ENCODE results near the gene COL6A1. TPM values are rescaled to one million over a fixed set of nuclear protein-coding genes. Genes with fewer than 3 reads are reported as not detected.
A peak's percentile ranks its signal among the peaks of the same experiment; 100 is the strongest.

The COL6A1 gene
- total and polyA plus RNA-seq, 4 donors, result 16.9 to 82.0 (median 35.7) TPM

DNA sequence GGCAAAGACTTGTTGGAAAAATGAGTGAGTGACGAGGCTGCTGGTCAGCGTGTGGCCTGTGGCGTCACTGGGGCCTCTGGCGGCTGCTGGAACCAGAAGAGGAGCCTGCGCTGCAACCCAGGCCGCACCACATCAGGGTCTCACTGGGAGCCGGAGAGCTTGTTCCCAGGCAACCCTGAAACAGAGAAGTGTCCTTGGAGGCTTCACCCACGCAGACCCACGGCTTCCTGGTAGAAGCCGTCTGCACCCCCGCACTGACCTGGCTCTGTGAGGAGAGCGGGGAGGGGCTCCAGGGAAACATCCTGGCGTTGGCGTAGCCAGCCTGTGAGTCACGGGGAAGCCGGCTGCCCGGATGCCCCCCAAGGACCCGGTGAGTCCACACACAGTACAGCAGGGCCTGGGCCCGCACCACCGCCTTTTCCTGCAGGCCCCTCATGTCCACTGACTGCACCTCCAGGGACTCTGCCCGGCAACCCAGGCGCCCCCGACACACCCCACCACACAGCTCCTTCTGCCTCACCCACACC is 57.4 kb downstream of the COL6A1 start:
- no peak overlapping the region for H3K9ac ChIP-seq (ENCODE audit: low read depth in 1 of 2, low read length in 2 of 2)
- TF ChIP-seq JUND (IDR thresholded peaks at IDR 0.05) (no peak), EGR1 (IDR thresholded peaks at IDR 0.05; ENCODE audit: low read depth in 2 of 2) (no peak), RAD21 (IDR thresholded peaks at IDR 0.05) (no peak), HNF4A (conservative IDR thresholded peaks at IDR 0.05) (no peak), NR2F2 (IDR thresholded peaks at IDR 0.05) (no peak), TAF1 (conservative IDR thresholded peaks at IDR 0.05) (no peak), YY1 (IDR thresholded peaks at IDR 0.05) (no peak), HNF4G (IDR thresholded peaks at IDR 0.05) (no peak), FOXA1 (IDR thresholded peaks at IDR 0.05) (no peak)
- TF ChIP-seq, protein P1, sequence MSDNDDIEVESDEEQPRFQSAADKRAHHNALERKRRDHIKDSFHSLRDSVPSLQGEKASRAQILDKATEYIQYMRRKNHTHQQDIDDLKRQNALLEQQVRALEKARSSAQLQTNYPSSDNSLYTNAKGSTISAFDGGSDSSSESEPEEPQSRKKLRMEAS (IDR thresholded peaks at IDR 0.05), result no peak
- TF ChIP-seq, protein P2, sequence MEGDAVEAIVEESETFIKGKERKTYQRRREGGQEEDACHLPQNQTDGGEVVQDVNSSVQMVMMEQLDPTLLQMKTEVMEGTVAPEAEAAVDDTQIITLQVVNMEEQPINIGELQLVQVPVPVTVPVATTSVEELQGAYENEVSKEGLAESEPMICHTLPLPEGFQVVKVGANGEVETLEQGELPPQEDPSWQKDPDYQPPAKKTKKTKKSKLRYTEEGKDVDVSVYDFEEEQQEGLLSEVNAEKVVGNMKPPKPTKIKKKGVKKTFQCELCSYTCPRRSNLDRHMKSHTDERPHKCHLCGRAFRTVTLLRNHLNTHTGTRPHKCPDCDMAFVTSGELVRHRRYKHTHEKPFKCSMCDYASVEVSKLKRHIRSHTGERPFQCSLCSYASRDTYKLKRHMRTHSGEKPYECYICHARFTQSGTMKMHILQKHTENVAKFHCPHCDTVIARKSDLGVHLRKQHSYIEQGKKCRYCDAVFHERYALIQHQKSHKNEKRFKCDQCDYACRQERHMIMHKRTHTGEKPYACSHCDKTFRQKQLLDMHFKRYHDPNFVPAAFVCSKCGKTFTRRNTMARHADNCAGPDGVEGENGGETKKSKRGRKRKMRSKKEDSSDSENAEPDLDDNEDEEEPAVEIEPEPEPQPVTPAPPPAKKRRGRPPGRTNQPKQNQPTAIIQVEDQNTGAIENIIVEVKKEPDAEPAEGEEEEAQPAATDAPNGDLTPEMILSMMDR (IDR thresholded peaks at IDR 0.05; ENCODE audit: low read depth, low read length, missing input control), result no peak
- TF ChIP-seq, protein P3, sequence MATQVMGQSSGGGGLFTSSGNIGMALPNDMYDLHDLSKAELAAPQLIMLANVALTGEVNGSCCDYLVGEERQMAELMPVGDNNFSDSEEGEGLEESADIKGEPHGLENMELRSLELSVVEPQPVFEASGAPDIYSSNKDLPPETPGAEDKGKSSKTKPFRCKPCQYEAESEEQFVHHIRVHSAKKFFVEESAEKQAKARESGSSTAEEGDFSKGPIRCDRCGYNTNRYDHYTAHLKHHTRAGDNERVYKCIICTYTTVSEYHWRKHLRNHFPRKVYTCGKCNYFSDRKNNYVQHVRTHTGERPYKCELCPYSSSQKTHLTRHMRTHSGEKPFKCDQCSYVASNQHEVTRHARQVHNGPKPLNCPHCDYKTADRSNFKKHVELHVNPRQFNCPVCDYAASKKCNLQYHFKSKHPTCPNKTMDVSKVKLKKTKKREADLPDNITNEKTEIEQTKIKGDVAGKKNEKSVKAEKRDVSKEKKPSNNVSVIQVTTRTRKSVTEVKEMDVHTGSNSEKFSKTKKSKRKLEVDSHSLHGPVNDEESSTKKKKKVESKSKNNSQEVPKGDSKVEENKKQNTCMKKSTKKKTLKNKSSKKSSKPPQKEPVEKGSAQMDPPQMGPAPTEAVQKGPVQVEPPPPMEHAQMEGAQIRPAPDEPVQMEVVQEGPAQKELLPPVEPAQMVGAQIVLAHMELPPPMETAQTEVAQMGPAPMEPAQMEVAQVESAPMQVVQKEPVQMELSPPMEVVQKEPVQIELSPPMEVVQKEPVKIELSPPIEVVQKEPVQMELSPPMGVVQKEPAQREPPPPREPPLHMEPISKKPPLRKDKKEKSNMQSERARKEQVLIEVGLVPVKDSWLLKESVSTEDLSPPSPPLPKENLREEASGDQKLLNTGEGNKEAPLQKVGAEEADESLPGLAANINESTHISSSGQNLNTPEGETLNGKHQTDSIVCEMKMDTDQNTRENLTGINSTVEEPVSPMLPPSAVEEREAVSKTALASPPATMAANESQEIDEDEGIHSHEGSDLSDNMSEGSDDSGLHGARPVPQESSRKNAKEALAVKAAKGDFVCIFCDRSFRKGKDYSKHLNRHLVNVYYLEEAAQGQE (IDR thresholded peaks at IDR 0.05), result no peak
- peak; percentile 26 for DNase-seq (ENCODE audit: low spot score)
- no peaks in the 10 kb centered on the region for H3K9me3 ChIP-seq (ENCODE audit: control insufficient read depth in 4 of 4, low read length in 3 of 4)
- no peaks in the 10 kb centered on the region for H3K4me1 ChIP-seq (ENCODE audit: control insufficient read depth in 4 of 4, insufficient read depth in 4 of 4, low read length in 3 of 4)
- no peaks in the 10 kb centered on the region for H3K27me3 ChIP-seq (ENCODE audit: control insufficient read depth in 4 of 4, insufficient read depth in 4 of 4, low read length in 3 of 4)
- no peak overlapping the region for H3K4me3 ChIP-seq (ENCODE audit: low read depth in 1 of 3, low read length in 3 of 3)
- no peaks in the 10 kb centered on the region for H3K36me3 ChIP-seq (ENCODE audit: control insufficient read depth in 4 of 4, insufficient read depth in 3 of 4, low read depth in 1 of 4, low read length in 3 of 4)
- no peak overlapping the region for H3K27ac ChIP-seq (ENCODE audit: low read depth in 1 of 2, low read length in 2 of 2)
- 88% methylated on average over 23 of the region's 23 CpGs for WGBS

DNA sequence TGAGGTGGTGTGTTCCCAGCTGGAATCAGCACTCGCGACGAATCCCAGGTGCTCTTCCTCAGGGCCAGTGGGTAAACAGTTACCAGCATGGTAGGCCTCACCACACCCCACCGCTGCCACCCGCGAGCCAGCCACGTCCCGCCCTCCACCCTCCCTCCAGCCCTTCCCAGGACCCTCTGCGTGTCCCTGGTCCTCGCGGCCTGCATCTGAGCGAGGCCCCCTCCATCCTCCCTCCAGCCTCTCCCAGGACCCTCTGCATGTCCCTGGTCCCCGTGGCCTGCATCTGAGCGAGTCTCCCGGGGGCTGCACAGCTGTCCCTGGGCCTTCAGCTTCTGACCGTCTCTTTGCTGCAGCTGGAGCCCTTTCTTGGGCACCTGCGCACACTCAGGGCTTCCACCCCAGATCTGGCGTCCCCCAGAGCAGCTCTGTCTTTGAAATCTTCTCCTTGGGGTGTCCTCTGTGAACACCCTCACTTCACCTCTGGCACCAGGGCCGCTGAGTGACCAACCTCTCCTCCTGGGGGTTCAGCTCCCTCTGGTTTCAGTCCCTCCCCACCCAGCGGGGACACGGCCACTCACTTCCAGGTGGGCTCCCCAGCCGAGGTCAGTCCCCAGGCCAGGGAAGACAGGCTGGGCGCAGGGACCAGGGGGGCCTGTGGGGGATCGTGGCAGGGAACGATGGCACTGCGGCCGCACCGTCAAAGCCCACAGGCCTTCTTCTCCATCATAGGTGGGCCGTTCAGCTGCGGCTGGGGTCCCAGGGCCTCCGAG is 58.5 kb downstream of the COL6A1 start:
- Histone ChIP-seq H3K9ac (ENCODE audit: low read depth in 1 of 2, low read length in 2 of 2) (no peak overlapping the region), H3K4me1 (ENCODE audit: control insufficient read depth in 4 of 4, insufficient read depth in 4 of 4, low read length in 3 of 4) (no peaks in the 10 kb centered on the region), H3K4me3 (ENCODE audit: low read depth in 1 of 3, low read length in 3 of 3) (no peak overlapping the region), H3K27ac (ENCODE audit: low read depth in 1 of 2, low read length in 2 of 2) (no peak overlapping the region), H3K36me3 (ENCODE audit: control insufficient read depth in 4 of 4, insufficient read depth in 3 of 4, low read depth in 1 of 4, low read length in 3 of 4) (no peaks in the 10 kb centered on the region), H3K27me3 (ENCODE audit: control insufficient read depth in 4 of 4, insufficient read depth in 4 of 4, low read length in 3 of 4) (no peaks in the 10 kb centered on the region), H3K9me3 (ENCODE audit: control insufficient read depth in 4 of 4, low read length in 3 of 4) (no peaks in the 10 kb centered on the region)
- no peak for DNase-seq (ENCODE audit: low spot score)
- WGBS, result 91% methylated on average over 31 of the region's 31 CpGs
- TF ChIP-seq, protein P2 (IDR thresholded peaks at IDR 0.05; ENCODE audit: low read depth, low read length, missing input control), result no peak
- TF ChIP-seq, protein P4, sequence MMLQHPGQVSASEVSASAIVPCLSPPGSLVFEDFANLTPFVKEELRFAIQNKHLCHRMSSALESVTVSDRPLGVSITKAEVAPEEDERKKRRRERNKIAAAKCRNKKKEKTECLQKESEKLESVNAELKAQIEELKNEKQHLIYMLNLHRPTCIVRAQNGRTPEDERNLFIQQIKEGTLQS (IDR thresholded peaks at IDR 0.05), result no peak
- TF ChIP-seq HNF4A (conservative IDR thresholded peaks at IDR 0.05) (no peak), JUND (IDR thresholded peaks at IDR 0.05) (no peak), GABPA (IDR thresholded peaks at IDR 0.05 in 1 of 2, conservative IDR thresholded peaks at IDR 0.05 in 1 of 2) (no peak), FOXA1 (IDR thresholded peaks at IDR 0.05) (no peak), RXRA (IDR thresholded peaks at IDR 0.05) (no peak), HNF4G (IDR thresholded peaks at IDR 0.05) (no peak), EGR1 (IDR thresholded peaks at IDR 0.05; ENCODE audit: low read depth in 2 of 2) (no peak)
- TF ChIP-seq, protein P5, sequence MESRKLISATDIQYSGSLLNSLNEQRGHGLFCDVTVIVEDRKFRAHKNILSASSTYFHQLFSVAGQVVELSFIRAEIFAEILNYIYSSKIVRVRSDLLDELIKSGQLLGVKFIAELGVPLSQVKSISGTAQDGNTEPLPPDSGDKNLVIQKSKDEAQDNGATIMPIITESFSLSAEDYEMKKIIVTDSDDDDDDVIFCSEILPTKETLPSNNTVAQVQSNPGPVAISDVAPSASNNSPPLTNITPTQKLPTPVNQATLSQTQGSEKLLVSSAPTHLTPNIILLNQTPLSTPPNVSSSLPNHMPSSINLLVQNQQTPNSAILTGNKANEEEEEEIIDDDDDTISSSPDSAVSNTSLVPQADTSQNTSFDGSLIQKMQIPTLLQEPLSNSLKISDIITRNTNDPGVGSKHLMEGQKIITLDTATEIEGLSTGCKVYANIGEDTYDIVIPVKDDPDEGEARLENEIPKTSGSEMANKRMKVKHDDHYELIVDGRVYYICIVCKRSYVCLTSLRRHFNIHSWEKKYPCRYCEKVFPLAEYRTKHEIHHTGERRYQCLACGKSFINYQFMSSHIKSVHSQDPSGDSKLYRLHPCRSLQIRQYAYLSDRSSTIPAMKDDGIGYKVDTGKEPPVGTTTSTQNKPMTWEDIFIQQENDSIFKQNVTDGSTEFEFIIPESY (IDR thresholded peaks at IDR 0.05), result no peak
- TF ChIP-seq, protein P3 (IDR thresholded peaks at IDR 0.05), result no peak
